HG02763 (cell line): ENCODE measurements around the gene CEP70.
"Not testable (repeated sequence)": the region's sequence is repeated elsewhere in the genome, so short reads cannot be mapped to it uniquely, and the experiment has no call there.

ENCODE experiments used
- ATAC-seq: cut with Tn5 transposase; IDR thresholded peaks from one replicate; pipeline ENCODE4 v1.9.1; 2021; ENCODE audit warnings: mild to moderate bottlenecking, moderate library complexity; ENCODE audit not compliant: unreplicated experiment

The CEP70 gene

GRCh38 chr3:138593488-138594149 is 441 bp downstream of the CEP70 start:
- ATAC-seq = no peak

DNA sequence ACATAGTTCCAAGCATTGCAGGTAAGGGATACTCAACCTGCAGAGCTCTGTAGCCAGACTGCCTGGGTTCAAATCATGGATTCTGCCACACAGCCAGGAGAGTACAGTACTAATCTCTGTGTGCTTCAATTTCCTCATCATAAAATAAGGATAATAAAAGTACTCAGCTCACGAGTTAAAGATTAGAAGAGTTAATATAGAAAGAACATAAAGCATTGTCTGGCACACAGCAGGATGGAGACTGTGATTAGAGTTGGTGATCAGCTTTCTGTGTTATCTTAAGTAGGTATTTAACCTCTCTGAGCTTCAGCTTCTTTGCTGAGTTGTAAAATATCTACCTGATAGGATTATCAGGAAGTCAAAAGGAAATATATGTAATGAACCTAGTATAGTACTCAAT is 2.7 kb downstream of the CEP70 start:
- no peak for ATAC-seq

DNA sequence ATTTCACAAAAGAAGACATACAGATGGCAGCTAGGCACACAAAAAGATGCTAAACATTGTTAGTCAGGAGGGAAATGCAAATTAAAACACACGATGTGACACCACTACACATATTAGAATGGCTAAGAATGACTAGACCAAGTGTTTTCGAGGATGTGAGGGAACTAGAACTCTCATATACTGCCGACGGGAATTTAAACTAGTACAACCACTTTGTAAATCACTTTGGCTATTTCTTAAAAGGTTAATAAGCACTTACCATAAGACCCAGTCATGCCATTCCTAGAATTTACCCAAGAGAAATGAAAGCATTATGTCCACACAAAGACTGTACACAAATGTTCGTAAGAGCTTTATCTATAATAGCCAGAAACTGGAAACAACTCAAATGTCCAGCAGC is 5.6 kb downstream of the CEP70 start:
- ATAC-seq = no peak

GRCh38 chr3:138587374-138587773 is 6.7 kb downstream of the CEP70 start:
- ATAC-seq = no peak

DNA sequence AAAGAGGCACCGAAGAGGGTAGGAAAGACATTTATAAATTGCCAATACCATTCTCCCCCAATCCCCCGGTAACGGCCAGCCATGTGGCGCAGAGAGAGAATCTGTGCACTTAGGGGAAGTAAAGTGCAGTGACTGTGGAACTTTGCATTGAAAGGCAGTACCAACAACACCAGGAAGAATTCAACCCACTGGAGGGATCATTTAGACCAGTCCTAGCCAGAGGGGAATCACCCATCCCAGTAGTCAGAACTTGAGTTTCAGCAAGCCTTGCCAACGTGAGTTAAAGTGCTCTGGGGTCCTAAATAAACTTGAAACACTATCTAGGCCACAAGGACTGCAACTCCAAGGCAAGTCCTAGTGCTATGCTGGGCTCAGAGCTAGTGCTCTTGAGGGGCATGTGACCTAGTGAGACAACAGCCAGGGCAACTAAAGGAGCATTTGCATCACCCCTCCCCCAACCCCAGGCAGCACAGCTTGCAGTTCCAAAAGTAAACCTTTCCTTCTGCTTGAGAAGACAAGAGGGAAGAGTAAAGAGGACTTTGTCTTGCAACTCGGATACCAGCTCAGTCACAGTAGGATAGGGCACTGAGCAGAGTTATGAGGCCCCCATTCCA is 15.0 kb downstream of the CEP70 start:
- no peak for ATAC-seq

- ATAC-seq = peak; percentile 66
Observed at GRCh38 chr3:138578141-138578540, 15.9 kb downstream of the CEP70 start.

GRCh38 chr3:138573138-138573537 is 20.9 kb downstream of the CEP70 start:
- ATAC-seq = no peak

DNA sequence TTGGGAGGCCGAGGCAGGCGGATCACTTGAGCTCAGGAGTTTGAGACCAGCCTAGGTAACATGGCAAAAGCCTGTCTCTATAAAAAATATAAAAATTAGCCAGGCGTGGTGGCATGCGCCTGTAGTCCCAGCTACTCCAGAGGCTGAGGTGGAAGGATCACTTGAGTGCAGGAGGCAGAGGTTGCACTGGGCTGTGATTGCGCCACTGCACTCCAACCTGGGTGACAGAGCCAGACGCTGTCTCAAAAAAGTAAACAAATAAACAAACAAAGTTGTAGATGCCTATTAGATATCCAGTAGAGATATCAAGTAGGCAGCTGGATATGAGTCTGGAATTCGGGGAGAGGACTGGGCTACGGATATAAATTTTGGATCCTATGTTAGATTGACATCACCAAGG is 24.4 kb downstream of the CEP70 start:
- not testable (repeated sequence) for ATAC-seq

- no peak for ATAC-seq
Observed at GRCh38 chr3:138569090-138569489, 25.0 kb downstream of the CEP70 start.

DNA sequence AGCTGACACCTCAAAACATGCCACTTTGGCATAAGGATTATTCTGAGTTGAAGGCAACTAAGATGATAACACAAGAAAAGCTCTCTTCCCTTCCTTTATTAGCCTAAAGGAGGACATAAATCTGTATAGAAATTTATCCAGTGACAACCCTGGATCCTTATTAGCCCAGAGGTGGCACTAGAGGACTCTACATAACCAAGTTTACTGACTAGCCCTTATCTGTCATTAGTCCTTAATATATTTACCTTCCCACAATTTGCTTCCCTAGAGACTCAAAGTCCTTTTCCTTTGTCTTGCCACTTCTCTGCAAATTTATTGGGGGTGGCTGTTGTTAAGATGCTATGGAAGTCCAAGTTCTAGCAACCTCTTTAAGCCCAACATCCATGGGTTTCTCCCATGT is 26.7 kb downstream of the CEP70 start:
- no peak for ATAC-seq

DNA sequence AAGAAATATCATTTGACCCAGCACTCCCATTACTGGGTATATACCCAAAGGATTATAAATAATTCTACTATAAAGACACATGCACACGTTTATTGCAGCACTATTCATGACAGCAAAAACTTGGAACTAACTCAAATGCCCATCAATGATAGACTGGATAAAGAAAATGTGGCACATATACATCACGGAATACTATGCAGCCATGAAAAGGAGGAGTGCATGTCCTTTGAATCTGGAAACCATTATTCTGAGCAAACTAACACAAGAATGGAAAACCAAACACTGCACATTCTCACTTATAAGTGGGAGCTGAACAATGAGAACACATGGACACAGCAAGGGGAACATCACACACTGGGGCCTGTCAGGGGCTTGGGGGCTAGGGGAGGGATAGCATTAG is 27.8 kb downstream of the CEP70 start:
- ATAC-seq = not testable (repeated sequence)

DNA sequence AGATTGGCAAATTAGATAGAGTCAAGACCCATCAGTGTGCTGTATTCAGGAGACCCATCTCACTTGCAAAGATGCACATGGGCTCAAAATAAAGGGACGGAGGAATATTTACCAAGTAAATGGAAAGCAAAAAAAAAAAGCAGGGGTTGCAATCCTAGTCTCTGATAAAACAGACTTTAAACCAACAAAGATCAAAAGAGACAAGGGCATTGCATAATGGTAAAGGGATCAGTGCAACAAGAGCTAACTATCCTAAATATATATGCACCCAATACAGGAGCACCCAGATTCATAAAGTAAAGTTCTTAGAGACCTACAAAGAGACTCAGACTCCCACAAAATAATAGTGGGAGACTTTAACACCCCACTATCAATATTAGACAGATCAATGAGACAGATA is 31.2 kb downstream of the CEP70 start:
- not testable (repeated sequence) for ATAC-seq

GRCh38 chr3:138560501-138560900 is 33.6 kb downstream of the CEP70 start:
- ATAC-seq = no peak

DNA sequence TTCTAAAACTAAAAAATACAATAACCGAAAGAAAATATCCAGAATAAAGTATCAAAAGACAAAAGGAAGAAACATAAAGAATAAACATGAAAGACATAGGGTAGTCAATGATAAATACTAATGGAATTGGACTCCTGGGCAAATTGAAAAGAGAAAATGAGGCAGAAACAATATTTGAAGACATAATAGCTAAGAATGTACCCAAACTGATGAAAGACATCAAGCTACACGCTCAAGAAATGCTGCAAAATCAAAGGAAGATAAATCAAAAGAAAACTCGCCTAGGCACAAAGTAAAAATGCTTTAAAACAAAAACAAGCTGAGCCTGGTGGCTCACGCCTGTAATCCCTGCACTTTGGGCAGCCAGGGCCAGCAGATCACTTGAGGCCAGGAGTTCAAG is 34.9 kb downstream of the CEP70 start:
- no peak for ATAC-seq

DNA sequence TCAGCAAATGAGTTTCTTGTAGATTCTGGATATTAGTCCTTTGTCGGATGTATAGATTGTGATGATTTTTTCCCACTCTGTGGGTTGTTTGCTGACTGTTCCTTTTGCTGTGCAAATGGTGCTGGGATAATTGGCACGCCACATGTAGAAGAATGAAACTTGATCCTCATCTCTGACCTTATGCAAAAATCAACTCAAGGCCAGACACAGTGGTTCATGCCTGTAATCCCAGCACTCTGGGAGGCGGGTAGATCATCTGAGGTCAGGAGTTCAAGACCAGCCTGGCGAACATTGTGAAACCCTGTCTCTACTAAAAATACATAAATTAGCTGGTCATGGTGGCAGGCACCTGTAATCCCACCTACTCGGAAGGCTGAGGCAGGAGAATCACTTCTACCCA is 39.3 kb downstream of the CEP70 start:
- ATAC-seq = not testable (repeated sequence)

- ATAC-seq = not testable (repeated sequence)
Observed at GRCh38 chr3:138550958-138551357, 43.1 kb downstream of the CEP70 start.

- ATAC-seq = no peak
Observed at GRCh38 chr3:138549179-138549977, 44.7 kb downstream of the CEP70 start.

DNA sequence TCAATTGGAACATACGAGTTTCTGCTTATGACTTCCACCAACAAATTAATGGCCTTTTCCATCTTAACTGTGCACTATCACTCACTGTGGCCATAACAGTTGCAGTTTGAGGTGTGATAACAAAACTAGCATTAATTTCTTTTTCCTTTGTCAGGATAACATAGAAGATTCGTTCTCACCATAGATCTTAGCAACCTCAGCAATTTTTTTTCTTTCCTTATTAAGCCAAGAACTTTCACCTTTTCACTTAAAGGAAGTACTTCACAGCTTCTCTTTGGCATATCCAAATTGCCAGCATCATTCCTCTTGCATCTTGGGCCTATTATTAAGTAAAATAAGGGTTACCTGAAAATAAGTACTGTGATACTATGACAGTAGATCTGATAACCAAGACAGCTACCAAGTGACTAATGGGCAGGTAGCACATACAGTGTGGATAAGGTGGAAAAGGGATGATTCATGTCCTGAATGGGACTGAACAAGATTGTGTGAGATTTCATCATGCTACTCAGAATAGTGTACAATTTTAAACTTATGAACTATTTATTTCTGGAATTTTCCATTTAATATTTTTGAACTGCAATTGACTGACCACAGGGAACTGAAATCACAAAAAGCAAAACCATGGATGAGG is 46.6 kb downstream of the CEP70 start:
- ATAC-seq = no peak

- ATAC-seq = no peak
Observed at GRCh38 chr3:138544546-138544945, 49.5 kb downstream of the CEP70 start.

GRCh38 chr3:138542977-138543376 is 51.1 kb downstream of the CEP70 start:
- ATAC-seq = no peak

DNA sequence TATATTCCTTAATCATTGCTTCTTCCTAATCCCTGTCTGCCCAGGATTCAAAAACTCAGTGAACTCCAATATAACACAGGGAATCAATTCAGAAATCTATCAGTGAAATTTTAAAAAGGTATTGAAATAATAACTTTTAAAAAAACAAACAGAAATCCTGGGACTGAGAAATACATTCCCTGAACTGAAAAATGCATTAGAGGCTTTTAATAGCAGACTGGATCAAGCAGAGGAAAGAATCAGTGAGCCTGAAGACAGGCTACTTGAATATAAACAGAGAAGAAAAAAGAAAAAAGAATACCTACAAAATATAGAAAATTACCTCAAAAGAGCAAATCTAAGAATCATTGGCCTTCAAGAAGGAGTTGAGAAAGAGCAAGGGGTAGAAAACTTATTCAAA is 54.7 kb downstream of the CEP70 start:
- ATAC-seq = no peak

GRCh38 chr3:138521445-138521844 is 72.6 kb downstream of the CEP70 start:
- not testable (repeated sequence) for ATAC-seq
